ENCODE measurements around the gene HIVEP3.

DNA sequence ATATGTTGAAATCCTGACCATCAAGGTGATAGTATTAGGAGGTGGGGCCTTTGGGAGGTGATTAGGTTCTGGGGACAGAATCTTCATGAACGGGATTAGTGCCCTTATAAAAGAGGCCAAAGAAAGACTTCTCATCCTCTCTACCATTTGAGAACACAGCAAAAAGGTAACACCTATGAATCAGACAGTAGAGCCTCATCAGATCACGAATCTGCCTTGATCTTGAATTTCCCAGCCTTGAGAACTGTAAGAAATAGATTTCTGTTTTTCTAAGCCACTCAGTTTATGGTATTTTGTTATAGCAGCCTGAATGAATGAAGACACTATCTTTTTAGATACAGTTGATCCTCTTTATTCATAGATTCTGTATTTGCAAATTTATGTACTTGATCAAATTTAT is 227.3 kb downstream of the HIVEP3 start:
- TF ChIP-seq POLR2A (IDR thresholded peaks at IDR 0.05; ENCODE audit: low read length) (no peak), GATA1 (IDR thresholded peaks at IDR 0.05; ENCODE audit: low read depth, low read length) (no peak)

Measured in erythroblast (primary cell).